Activated CD8-positive, alpha-beta memory T cell treated with anti-CD3 and anti-CD28 coated beads, Interleukin-2, amount 50 U/mL, for 4 hours (primary cell): ENCODE results near the gene FTCDNL1.

Experiments used
- DNase-seq: peaks from one replicate; pipeline ENCODE4 v3.0.0-alpha.2; 2020

Gene FTCDNL1

DNA sequence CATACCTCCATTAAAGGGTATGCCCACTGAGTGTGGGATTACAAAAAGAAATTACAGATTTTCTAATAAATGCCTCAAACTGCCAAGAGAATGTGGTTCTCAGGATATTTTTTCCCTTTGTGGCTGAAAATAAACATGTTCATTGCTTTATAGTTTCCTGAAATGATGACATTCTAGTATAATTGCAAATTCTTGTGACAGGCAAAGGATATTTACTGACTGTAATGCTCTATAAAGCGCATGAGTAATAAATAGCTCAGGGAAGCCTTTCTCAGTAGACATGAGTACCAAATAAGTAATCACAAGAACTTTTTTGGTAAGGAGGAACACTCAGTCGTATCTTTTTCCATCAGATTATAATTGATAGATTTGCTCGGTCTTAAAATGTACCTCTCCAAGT is 72.3 kb downstream of the FTCDNL1 start:
- DNase-seq: no peak

GRCh38 chr2:199777916-199778315 is 73.1 kb downstream of the FTCDNL1 start:
- DNase-seq: no peak

DNA sequence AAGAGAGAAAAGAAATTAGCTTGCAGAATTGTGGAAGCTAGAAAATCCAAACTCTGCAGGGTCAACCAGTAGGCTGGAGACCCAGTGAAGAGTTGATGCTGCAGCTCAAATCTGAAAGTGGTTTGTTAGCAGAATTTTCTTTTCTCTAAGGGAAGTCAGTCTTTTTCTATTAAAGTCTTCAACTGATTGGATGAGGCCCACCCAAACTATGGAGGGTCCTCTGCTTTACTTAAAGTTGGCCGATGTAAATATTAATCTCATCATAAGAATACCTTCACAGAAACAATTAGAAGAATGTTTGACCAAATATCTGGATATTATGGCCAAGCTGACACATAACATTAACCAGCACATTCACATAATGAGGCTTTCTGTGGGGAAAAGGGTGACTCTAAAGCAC is 73.7 kb downstream of the FTCDNL1 start:
- no peak for DNase-seq

GRCh38 chr2:199775267-199775666 is 75.7 kb downstream of the FTCDNL1 start:
- no peak for DNase-seq

- no peak for DNase-seq
These were observed 78.7 kb downstream of the FTCDNL1 start for GRCh38 chr2:199772035-199772976.

- DNase-seq: no peak
These were observed 80.3 kb downstream of the FTCDNL1 start for GRCh38 chr2:199770716-199771115.

GRCh38 chr2:199765646-199766045 is 85.3 kb downstream of the FTCDNL1 start:
- no peak for DNase-seq

DNA sequence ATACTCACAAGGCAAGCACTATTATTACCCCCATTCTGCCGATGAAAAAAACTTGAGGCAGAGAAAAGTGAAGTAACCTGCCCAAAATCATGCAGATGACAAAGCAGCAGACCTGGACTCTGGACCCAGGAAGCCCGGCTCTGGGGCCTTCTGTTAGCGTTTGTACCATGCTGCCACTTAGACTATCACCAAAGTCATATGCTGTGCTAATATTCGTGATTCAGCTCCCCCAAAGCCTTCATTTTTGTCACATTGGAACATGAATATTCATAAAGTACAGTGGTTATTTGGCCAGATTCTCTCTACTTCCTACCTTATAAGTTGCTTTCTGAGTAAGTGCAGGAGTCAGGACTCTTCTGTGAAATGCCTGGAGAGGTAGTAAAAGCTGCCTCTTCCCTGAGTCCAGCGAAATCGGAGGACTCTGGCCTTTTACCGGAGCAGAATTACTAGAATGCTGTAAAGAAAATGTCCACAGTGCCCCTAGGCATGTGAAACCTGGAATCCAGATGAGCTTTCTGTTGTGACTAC is 86.7 kb downstream of the FTCDNL1 start:
- DNase-seq: no peak

DNA sequence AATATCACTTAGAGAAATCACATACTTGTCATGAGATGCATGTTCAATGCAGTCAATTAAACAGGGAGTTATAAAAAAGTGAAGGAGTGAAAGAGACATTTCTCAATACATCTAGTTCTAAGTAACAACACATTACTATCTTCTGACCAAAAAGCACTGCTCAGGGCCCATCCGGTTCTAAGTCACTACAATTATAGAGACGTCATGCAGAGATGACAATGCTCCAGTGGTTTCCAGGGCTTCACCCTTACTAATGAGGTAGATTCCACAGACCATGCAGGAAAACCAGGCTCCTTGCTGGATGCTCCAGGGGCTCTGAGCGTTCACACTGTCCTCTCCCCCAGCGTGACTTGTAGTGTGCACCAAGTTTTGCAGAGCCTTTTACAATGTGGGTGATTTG is 88.0 kb downstream of the FTCDNL1 start:
- DNase-seq: no peak

DNA sequence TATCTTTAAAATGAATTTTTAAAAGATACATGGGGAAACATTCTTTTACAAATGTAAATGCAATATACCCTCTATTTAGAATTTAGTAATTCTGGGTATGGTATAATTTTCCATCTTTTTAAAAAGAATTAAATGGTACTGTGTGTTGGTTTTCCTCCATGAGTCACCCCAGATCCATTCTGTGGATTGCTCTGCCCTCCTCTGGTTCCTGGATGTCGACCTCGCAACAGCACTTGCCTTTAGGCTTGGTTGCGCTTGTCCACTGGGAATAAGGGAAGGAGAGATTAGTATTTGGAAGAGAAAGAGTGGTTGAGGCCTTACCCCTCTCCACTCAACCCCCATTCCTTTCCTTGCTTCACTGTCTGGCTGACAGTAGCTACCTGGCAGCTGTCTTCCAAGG is 90.4 kb downstream of the FTCDNL1 start:
- no peak for DNase-seq

GRCh38 chr2:199757233-199757870 is 93.6 kb downstream of the FTCDNL1 start:
- DNase-seq: no peak

DNA sequence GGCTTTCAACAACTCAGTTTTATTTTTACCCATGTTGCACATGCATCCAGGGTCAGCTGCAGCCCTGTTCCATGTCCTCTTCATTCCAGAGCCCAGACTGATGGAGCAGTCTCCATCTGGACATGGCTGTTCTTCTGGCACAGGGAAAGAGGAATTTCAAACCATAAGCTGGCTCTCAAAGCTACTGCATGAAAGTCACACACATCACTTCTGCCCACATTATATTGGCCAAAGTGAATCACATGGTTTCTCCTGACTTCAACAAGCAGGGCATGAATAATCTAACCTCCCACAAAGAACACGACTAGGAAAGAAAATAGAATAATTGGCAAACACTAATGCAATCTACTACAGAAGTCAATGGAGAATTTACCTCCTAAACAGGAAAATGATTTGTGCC is 94.2 kb downstream of the FTCDNL1 start:
- DNase-seq: no peak

DNA sequence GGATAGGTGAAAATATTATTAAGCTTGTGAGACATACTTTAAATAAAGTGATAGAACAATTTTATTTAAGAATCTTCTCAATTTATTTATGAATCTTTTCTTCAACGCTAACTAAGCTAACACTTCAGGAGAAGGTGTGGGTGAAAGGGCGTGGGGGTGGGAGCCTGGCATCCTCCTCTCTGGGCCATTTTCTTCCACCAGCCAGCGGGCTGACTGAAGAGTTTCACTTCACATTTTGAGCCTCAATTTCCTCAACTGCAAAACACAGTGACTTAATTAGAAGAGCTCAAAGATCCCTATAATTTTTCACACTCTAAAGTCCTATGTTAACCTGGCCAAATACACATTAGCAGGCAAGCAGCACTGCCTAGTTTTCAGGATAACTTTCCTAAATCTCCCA is 94.8 kb downstream of the FTCDNL1 start:
- no peak for DNase-seq

- DNase-seq: no peak
These were observed 96.2 kb downstream of the FTCDNL1 start for GRCh38 chr2:199754766-199755165.

- no peak for DNase-seq
These were observed 99.4 kb downstream of the FTCDNL1 start for GRCh38 chr2:199751492-199752120.

DNA sequence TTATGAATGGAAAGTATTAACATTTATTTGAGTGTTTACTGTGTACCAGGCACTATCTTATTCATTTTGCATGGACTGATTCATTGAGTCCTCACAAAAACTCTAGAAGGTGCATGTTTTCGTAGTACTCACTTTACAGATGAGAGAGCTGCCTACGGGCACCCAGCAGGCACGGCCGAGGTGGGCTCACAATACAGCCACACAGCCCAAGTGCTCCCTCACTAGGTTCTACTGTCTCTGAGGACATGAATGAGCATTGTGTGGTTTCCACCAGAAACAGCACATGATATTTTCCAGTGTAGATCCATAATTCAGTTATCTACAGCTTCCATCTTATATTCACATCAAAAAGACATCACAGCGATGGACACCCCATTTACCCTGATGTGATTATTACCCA is 101.4 kb downstream of the FTCDNL1 start:
- DNase-seq: no peak

- no peak for DNase-seq
These were observed 106.3 kb downstream of the FTCDNL1 start for GRCh38 chr2:199744724-199745123.

GRCh38 chr2:199744260-199744659 is 106.7 kb downstream of the FTCDNL1 start:
- no peak for DNase-seq

- DNase-seq: no peak
These were observed 107.4 kb downstream of the FTCDNL1 start for GRCh38 chr2:199743415-199744120.

- DNase-seq: no peak
These were observed 108.1 kb downstream of the FTCDNL1 start for GRCh38 chr2:199742884-199743283.

- no peak for DNase-seq
These were observed 110.9 kb downstream of the FTCDNL1 start for GRCh38 chr2:199740111-199740428.

DNA sequence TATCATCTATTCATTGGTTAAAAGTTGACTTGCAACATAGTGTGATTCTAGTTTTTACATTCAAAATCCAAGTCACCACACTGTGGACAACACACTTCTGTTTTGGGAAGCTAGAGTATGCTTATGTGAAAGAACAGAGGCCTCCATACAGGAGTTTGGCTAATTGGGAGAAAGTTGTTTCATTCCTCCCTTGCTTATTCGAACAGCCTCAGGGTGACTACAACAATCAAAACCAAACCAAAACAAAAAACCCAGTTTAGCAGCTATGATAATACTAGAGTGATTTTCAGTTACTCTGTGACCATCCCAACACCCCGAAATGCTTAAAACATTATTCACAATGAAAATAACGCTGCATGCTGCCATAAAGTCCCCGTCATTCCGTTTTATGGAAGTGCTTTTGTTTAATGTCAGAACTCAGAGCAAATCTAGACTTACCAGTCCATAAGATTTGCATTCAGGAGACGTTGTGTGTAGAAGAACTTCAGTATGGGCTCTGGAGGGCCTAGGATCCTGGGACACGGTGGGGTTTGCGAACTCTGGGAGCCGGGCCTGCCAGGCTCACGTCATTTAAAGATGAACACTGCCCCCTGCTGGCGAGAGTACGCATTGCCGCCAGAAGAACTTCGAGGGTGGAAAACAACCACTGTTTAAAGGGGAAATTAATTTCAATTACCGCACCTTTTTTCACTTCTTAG is 111.4 kb downstream of the FTCDNL1 start:
- peak; percentile 61 for DNase-seq
